IMR-90 (cell line): Measurements from ENCODE around the gene ACADM. TPM values are rescaled to one million over a fixed set of nuclear protein-coding genes. Genes with fewer than 3 reads are reported as not detected.

Experiments
- ATAC-seq: fragments of 200-7000 bp; cut with Tn5 transposase; 2 replicates; pipeline ENCODE4 v1.9.1; 2020; ENCODE audit warnings: low read depth, mild to moderate bottlenecking, moderate library complexity
- BruUV-seq: library from RNA; stranded (reverse); fragments of 400-500 nt; replicated peaks from 2 replicates; lab custom pipeline; 2021; lab: Mats Ljungman, UMichigan
- CTCF ChIA-PET: fragments of 300-600 bp; formaldehyde crosslinking; extraction: SDS; loops from one replicate; lab custom pipeline; 2021; ENCODE audit warnings: antibody characterized with exemption; lab: Yijun Ruan, JAX
- POLR2A ChIA-PET: fragments of 300-600 bp; sonication (Branson Sonifier 250); formaldehyde crosslinking; loops from one replicate; lab custom pipeline; 2022; ENCODE audit warnings: antibody characterized with exemption; ENCODE audit not compliant: unreplicated experiment; lab: Charles Lee
- DNase-seq: peaks from one replicate; pipeline ENCODE4 v3.0.0; 2013
- H2AFZ ChIP-seq: replicated peaks from 2 replicates; pipeline ENCODE3; 2013; ENCODE audit warnings: low read length, mild to moderate bottlenecking; ENCODE audit not compliant: poor library complexity
- H2AK5ac ChIP-seq: 2 replicates; pipeline ENCODE4 v1.6.1; 2013; ENCODE audit warnings: low read depth, low read length, inconsistent platforms
- H2AK9ac ChIP-seq: replicated peaks from 2 replicates; pipeline ENCODE3; 2013; ENCODE audit warnings: mild to moderate bottlenecking, low read depth, low read length, moderate library complexity; ENCODE audit not compliant: poor library complexity
- H2BK120ac ChIP-seq: 2 replicates; pipeline ENCODE4 v1.6.1; 2013; ENCODE audit warnings: low read depth, low read length, inconsistent platforms
- H2BK15ac ChIP-seq: 3 replicates; pipeline ENCODE4 v1.6.1; 2013; ENCODE audit warnings: low read depth, low read length, inconsistent platforms
- H2BK20ac ChIP-seq: 2 replicates; pipeline ENCODE4 v1.6.1; 2013; ENCODE audit warnings: low read depth, mild to moderate bottlenecking, inconsistent platforms, low read length, moderate library complexity
- H2BK5ac ChIP-seq: 2 replicates; pipeline ENCODE4 v1.6.1; 2013; ENCODE audit warnings: mild to moderate bottlenecking, low read depth, low read length, inconsistent platforms; ENCODE audit not compliant: poor library complexity, severe bottlenecking
- H3K14ac ChIP-seq: replicated peaks from 2 replicates; pipeline ENCODE4 v1.6.1; 2013; ENCODE audit warnings: low read depth, low read length, inconsistent platforms
- H3K18ac ChIP-seq: 2 replicates; pipeline ENCODE4 v1.6.1; 2013; ENCODE audit warnings: low read depth, low read length, control low read depth
- H3K23ac ChIP-seq: 2 replicates; pipeline ENCODE4 v1.6.1; 2013; ENCODE audit warnings: low read depth, low read length, inconsistent platforms
- H3K27ac ChIP-seq: 2 replicates; pipeline ENCODE4 v1.5.1; 2013; ENCODE audit warnings: mild to moderate bottlenecking, control low read depth, low read length; ENCODE audit not compliant: insufficient read depth
- H3K27me3 ChIP-seq: 2 replicates; pipeline ENCODE4 v1.6.1; 2013; ENCODE audit warnings: low read length; ENCODE audit not compliant: control insufficient read depth, insufficient read depth
- H3K36me3 ChIP-seq: 2 replicates; pipeline ENCODE4 v1.6.1; 2013; ENCODE audit warnings: low read length, mixed read lengths; ENCODE audit not compliant: control insufficient read depth, insufficient read depth
- H3K4ac ChIP-seq: 2 replicates; pipeline ENCODE4 v1.6.1; 2013; ENCODE audit warnings: low read depth, low read length, inconsistent platforms
- H3K4me1 ChIP-seq: 2 replicates; pipeline ENCODE4 v1.6.1; 2013; ENCODE audit warnings: low read length, mixed read lengths; ENCODE audit not compliant: control insufficient read depth, insufficient read depth
- H3K4me2 ChIP-seq: 2 replicates; pipeline ENCODE4 v1.6.1; 2013; ENCODE audit warnings: low read depth, mild to moderate bottlenecking, control low read depth, low read length, moderate library complexity
- H3K4me3 ChIP-seq: 2 replicates; pipeline ENCODE4 v1.5.1; 2013; ENCODE audit warnings: low read depth, mild to moderate bottlenecking, control low read depth, low read length, moderate library complexity; ENCODE audit not compliant: insufficient read depth
- H3K56ac ChIP-seq: 2 replicates; pipeline ENCODE4 v1.6.1; 2013; ENCODE audit warnings: low read length, inconsistent platforms; ENCODE audit not compliant: insufficient read depth; ENCODE audit errors: extremely low read depth
- H3K79me1 ChIP-seq, 2 experiments: 2 replicates each; pipeline ENCODE4 v1.6.1; 2013; ENCODE audit warnings: low read length in 2 of 2, inconsistent platforms in 1 of 2, low read depth in 1 of 2
- H3K9ac ChIP-seq: 2 replicates; pipeline ENCODE4 v1.6.1; 2013; ENCODE audit warnings: low read depth, low read length, control low read depth
- H3K9me1 ChIP-seq: 2 replicates; pipeline ENCODE4 v1.6.1; 2013; ENCODE audit warnings: low read length, inconsistent platforms; ENCODE audit not compliant: insufficient read depth
- H3K9me3 ChIP-seq: 2 replicates; pipeline ENCODE4 v1.6.1; 2013; ENCODE audit warnings: low read length; ENCODE audit not compliant: control insufficient read depth, insufficient read depth
- H4K20me1 ChIP-seq: 2 replicates; pipeline ENCODE4 v1.6.1; 2013; ENCODE audit warnings: low read length, inconsistent platforms; ENCODE audit not compliant: insufficient read depth
- H4K5ac ChIP-seq: 2 replicates; pipeline ENCODE4 v1.6.1; 2013; ENCODE audit warnings: mild to moderate bottlenecking, low read depth, low read length, control low read depth
- H4K8ac ChIP-seq, 2 experiments: 2 replicates each; pipeline ENCODE4 v1.6.1; 2013; ENCODE audit warnings: low read depth in 2 of 2, low read length in 2 of 2, control low read depth in 1 of 2, inconsistent platforms in 1 of 2
- H4K91ac ChIP-seq: 2 replicates; pipeline ENCODE4 v1.6.1; 2013; ENCODE audit warnings: low read depth, low read length, inconsistent platforms; ENCODE audit not compliant: insufficient read depth
- CHD1 ChIP-seq: IDR thresholded peaks from 2 replicates; pipeline ENCODE4 v1.6.1; 2012; ENCODE audit warnings: low read depth, low read length, improper control_type of control experiment
- FOS ChIP-seq: fragments of 150-350 bp; IDR thresholded peaks from 2 replicates; pipeline ENCODE4 v1.6.1; 2016; ENCODE audit warnings: low read depth, low read length
- MAFK ChIP-seq: IDR thresholded peaks from 2 replicates; pipeline ENCODE4 v1.6.1; 2012; ENCODE audit warnings: low read depth, low read length, improper control_type of control experiment
- MAZ ChIP-seq: IDR thresholded peaks from 2 replicates; pipeline ENCODE4 v1.6.1; 2012; ENCODE audit warnings: low read depth, mild to moderate bottlenecking, low read length, improper control_type of control experiment, moderate library complexity, borderline replicate concordance
- NFE2L2 ChIP-seq: fragments of 150-350 bp; IDR thresholded peaks from 2 replicates; pipeline ENCODE4 v1.6.1; 2016; ENCODE audit warnings: low read depth, mild to moderate bottlenecking, low read length
- RCOR1 ChIP-seq: IDR thresholded peaks from 2 replicates; pipeline ENCODE4 v1.6.1; 2012; ENCODE audit warnings: mild to moderate bottlenecking, low read length, improper control_type of control experiment; ENCODE audit not compliant: insufficient replicate concordance
- WGBS, 2 experiments: methylation state at CpG; one replicate each; pipeline versions ENCODE4 v1.1.5 to v1.1.7; 2013; ENCODE audit warnings: missing lambda C conversion rate in 2 of 2; ENCODE audit not compliant: insufficient read length in 1 of 2; ENCODE audit errors: extremely low coverage in 2 of 2; 5-methylcytosine and 5-hydroxymethylcytosine counted together
- dilution Hi-C: fragments of 300-500 bp; cut with HindIII; formaldehyde crosslinking; loops from one replicate; pipeline ENCODE4 v1.14.3; 2018; ENCODE audit warnings: low sequenced_read_pairs; ENCODE audit not compliant: unreplicated experiment
- in situ Hi-C: fragments of 300-500 bp; cut with MboI; formaldehyde crosslinking; loops from 3 replicates; pipeline ENCODE4 v1.14.3; 2019; ENCODE audit warnings: low sequenced_read_pairs, inconsistent platforms, mixed read lengths
- intact Hi-C: fragments of 100-400 bp; cut with micrococcal nuclease; formaldehyde crosslinking; loops from 2 replicates; pipeline ENCODE4 v1.10.0; 2022
- polyA plus RNA-seq, 3 experiments: library from polyadenylated mRNA; depleted of rRNA; stranded (reverse); fragments of >200 nt; gene quantifications; 2 replicates each; pipeline ENCODE4 v1.2.3, GENCODE V29; 2012; ENCODE audit warnings: low replicate concordance in 1 of 3
- total RNA-seq: library from RNA; depleted of rRNA; stranded (reverse); fragments of >200 nt; gene quantifications from 2 replicates; pipeline ENCODE4 v1.2.3, GENCODE V29; 2012

Gene ACADM
- total and polyA plus RNA-seq, 2 of the 4 experiments (the other 2 are of a cell fraction), result 8.6 to 18.5 TPM

DNA sequence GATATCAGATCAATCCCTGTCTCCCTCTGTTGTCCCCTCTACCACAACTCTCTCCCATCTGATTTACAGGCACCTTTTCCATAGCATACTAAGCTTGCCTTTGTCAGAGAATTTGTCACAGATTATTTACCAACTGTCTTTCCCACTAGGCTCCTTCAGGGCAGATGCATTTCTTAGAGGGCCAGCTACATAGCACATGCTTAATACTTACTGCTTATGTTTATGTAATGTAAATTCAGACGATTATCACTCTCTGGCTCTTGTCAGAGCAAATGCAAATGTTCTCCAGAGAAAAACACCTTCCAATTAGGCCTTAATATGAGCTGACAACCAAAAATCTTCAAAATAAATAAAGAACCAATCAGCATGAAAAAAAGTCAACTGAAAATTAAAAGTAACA is 46.3 kb downstream of the ACADM start:
- no TSS peak for BruUV-seq
- H3K36me3 ChIP-seq, result no peaks in the 10 kb centered on the region
- no peak overlapping the region for H2AK5ac ChIP-seq
- no peak overlapping the region for H2BK120ac ChIP-seq
- DNase-seq (no peak), ATAC-seq (no peak)
- H2AK9ac ChIP-seq, result no peak overlapping the region
- ChIA-PET CTCF (interaction anchor here (0.9 kb wide), 1 partner anchor 455 kb away, joined by 3 read pairs; no protein-coding TSS in a partner anchor), POLR2A (no interaction called here)
- no peaks in the 10 kb centered on the region for H3K27me3 ChIP-seq
- intact Hi-C loops (no loop called here), dilution Hi-C loops (no loop called here), in situ Hi-C loops (no loop called here)
- H3K23ac ChIP-seq, result no peak overlapping the region
- H2AFZ ChIP-seq, result no peak overlapping the region
- no peak overlapping the region for H3K4ac ChIP-seq
- no peak overlapping the region for H3K9ac ChIP-seq
- no peak overlapping the region for H2BK5ac ChIP-seq
- no peak overlapping the region for H2BK20ac ChIP-seq
- H3K9me1 ChIP-seq, result peaks cover 3% of the 10 kb centered on the region; the same call in 1 of the 2 replicates
- no peak overlapping the region for H4K91ac ChIP-seq
- H3K79me1 ChIP-seq, result no peaks in the 10 kb centered on the region
- no peak overlapping the region; the same call in 1 of the 2 replicates for H4K5ac ChIP-seq
- no peak for TF ChIP-seq NFE2L2
- no peak for TF ChIP-seq MAZ
- TF ChIP-seq CHD1, result no peak
- TF ChIP-seq RCOR1, result no peak
- TF ChIP-seq MAFK, result no peak
- no peak for TF ChIP-seq FOS
- WGBS, 2 experiments, result no CpG with 5 or more reads among the region's 1 CpG
- H3K4me1 ChIP-seq, result no peaks in the 10 kb centered on the region; the same call in 1 of the 2 replicates
- no peak overlapping the region for H2BK15ac ChIP-seq
- H3K9me3 ChIP-seq, result no peaks in the 10 kb centered on the region
- no peak overlapping the region for H3K4me2 ChIP-seq
- H4K8ac ChIP-seq, result no peak overlapping the region
- no peaks in the 10 kb centered on the region for H4K20me1 ChIP-seq
- H3K18ac ChIP-seq, result no peak overlapping the region; the same call in 1 of the 2 replicates
- no peak overlapping the region for H3K4me3 ChIP-seq
- no peak overlapping the region for H3K14ac ChIP-seq
- no peak overlapping the region for H3K27ac ChIP-seq
- no peak overlapping the region for H3K56ac ChIP-seq
